HG03521 (cell line): ENCODE measurements around the gene SLC35G1.

Experiments
- ATAC-seq: cut with Tn5 transposase; IDR thresholded peaks from one replicate; pipeline ENCODE4 v1.9.1; 2021; ENCODE audit warnings: mild to moderate bottlenecking, moderate library complexity; ENCODE audit not compliant: unreplicated experiment

SLC35G1 gene

DNA sequence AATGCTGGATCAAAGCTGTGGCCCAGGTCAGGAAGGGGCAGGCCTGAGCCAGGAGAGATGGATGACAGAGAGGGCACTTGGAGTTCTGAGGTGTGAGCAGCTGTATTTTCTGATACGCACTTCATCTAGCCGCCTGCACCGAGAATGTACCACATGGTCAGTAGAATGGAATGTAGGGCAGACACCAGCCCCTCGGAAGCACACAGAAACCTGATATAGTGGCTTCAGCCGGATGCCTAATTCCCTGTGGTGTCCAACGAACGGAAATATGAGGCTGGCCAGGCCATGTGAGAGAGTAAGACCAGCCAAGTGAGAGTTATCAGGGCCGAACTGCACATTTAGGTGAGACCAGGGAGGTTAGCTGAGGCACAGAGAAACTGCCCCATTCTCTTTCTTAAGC, 53.3 kb downstream of the SLC35G1 start:
- ATAC-seq: no peak

DNA sequence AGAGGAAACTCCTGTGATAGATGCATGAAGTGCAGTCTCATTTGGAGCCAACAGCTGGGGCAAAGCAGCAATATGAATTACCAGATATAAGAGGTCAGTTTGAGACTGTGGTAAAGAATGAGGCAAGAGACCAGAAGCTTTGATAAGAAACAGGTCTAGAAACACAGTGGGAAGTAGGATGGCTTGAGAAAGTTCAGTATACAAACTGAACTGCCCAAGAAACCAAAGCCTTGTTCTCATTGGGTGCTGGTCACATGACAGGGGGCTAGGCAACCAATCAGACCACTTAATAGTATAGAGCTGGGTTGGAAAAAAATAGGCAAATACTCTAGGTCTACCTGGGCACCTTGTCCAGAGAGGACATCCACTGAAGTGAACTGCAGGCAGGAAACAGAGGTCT, 53.7 kb downstream of the SLC35G1 start:
- ATAC-seq: no peak

GRCh38 chr10:93951905-93952304, 58.1 kb downstream of the SLC35G1 start:
- no peak for ATAC-seq
